NB4 (cell line): ENCODE data around the gene SPTSSB.
A peak's percentile ranks its signal among the peaks of the same experiment; 100 is the strongest.

Experiments
- DNase-seq: peaks from one replicate; pipeline ENCODE4 v3.0.0; 2010; ENCODE audit warnings: low read depth
- H3K4me3 ChIP-seq: one replicate; pipeline ENCODE4 v1.5.1; 2011; ENCODE audit warnings: mild to moderate bottlenecking, low read depth, low read length, moderate library complexity
- MYC ChIP-seq: IDR thresholded peaks from 2 replicates; pipeline ENCODE4 v1.6.1; 2011; ENCODE audit warnings: low read depth, low read length
- POLR2A ChIP-seq: IDR thresholded peaks from 2 replicates; pipeline ENCODE4 v1.6.1; 2011; ENCODE audit warnings: mild to moderate bottlenecking; ENCODE audit not compliant: insufficient read length; ENCODE audit errors: extremely low read depth
- TF ChIP-seq, protein P1 (sequence below): IDR thresholded peaks from one replicate; pipeline ENCODE4 v1.5.1; 2012; ENCODE audit warnings: low read depth, low read length
- TF ChIP-seq, protein P2 (sequence below): IDR thresholded peaks from 2 replicates; pipeline ENCODE4 v1.6.1; 2011; ENCODE audit warnings: low read depth, low read length

Gene SPTSSB

DNA sequence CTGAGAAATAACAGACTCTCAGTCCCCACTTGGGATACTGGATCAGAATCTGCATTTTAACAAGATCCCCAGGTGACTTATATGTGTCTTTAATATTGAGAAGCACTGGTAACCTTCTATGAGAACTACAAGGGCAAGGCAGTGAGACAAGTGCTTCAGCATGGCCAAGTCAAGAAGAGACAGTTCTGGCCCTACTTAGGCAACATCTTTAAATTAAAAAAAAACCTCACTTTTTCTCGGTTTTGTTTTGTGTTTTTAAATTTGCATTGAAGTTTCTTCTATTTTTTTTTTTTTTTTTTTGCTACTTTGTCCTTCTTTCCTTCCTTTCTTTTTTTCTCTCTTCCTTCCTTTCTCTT is 42.5 kb upstream of the SPTSSB start:
- H3K4me3 ChIP-seq, result no peak overlapping the region
- TF ChIP-seq, protein P1, sequence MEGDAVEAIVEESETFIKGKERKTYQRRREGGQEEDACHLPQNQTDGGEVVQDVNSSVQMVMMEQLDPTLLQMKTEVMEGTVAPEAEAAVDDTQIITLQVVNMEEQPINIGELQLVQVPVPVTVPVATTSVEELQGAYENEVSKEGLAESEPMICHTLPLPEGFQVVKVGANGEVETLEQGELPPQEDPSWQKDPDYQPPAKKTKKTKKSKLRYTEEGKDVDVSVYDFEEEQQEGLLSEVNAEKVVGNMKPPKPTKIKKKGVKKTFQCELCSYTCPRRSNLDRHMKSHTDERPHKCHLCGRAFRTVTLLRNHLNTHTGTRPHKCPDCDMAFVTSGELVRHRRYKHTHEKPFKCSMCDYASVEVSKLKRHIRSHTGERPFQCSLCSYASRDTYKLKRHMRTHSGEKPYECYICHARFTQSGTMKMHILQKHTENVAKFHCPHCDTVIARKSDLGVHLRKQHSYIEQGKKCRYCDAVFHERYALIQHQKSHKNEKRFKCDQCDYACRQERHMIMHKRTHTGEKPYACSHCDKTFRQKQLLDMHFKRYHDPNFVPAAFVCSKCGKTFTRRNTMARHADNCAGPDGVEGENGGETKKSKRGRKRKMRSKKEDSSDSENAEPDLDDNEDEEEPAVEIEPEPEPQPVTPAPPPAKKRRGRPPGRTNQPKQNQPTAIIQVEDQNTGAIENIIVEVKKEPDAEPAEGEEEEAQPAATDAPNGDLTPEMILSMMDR, result no peak
- TF ChIP-seq, protein P2, sequence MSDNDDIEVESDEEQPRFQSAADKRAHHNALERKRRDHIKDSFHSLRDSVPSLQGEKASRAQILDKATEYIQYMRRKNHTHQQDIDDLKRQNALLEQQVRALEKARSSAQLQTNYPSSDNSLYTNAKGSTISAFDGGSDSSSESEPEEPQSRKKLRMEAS, result no peak
- no peak for TF ChIP-seq POLR2A
- TF ChIP-seq MYC, result no peak
- no peak for DNase-seq

DNA sequence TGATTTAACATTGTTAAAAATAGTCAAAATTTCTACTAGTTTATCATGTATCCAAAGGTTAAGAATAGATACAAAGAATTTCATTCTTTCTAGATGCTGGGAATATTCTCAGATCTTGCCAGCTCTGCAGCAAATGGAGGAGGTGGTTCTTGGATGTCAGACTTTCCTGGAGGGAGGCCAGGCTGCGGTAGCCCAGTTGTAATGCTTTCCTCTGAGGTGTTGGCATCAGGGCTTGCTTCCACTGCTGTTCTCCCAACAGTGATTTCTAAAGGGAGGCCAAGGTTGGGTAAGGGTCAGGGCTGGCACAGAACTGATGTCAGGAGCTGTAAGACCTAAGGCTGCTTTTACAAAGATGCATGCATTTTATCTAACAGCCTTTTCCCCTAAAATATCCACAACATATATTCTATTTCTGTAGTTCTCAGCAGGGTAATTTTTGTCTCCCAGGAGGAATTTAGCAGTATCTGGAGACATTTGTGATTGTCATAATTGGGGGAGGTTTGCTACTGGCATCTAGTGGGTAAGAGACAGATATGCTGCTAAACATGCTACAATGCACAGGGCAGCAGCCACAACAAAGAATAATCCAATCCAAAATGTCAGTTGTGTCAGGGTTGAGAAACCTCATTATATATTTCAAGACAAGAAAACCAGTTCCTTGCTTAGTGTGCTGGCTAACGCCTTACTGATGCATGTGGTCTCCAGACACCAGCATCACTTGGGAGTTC is 42.0 kb upstream of the SPTSSB start:
- no peak overlapping the region for H3K4me3 ChIP-seq
- no peak for TF ChIP-seq MYC
- TF ChIP-seq, protein P1, result no peak
- TF ChIP-seq POLR2A, result no peak
- TF ChIP-seq, protein P2, result no peak
- DNase-seq, result no peak

DNA sequence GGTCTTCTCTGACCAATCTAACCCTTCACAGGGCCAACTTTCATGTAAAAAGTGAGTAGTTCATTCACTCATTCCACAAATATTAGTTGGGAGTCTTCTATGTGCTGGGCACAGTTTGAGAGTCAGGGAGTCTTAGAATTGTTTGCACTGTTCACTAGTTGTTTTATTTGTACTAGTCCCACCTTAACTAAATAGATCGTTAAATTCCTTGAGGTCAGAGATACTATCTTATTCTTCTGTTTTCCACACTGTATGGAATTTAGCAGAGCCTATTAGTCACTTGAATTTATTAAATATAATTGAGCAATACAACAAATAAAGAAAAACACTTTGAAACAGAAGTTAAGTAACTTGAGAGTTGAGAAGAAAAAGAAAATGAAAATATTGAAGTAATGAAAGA is 40.8 kb upstream of the SPTSSB start:
- TF ChIP-seq, protein P1, result no peak
- no peak for TF ChIP-seq MYC
- TF ChIP-seq POLR2A, result no peak
- TF ChIP-seq, protein P2, result no peak
- H3K4me3 ChIP-seq, result no peak overlapping the region
- DNase-seq, result no peak

DNA sequence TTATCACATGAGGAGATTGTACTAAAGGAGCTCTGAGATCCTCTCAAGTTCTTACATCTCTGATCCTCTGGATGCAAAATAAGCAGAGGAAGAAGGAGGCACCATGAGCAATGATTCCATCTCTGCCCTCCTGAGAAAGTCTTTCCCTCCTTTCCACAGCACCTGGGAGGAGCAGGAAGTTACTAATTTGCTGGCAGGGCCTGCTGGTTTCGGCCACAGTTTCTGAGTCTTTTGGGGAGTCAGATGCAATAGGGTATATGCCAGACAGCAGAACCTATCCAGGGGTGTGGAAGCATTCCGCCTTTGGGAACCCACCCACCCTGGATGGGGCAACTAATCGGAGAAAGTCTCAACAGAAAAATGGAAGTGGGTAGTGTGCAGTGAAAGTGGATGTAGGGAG is 38.5 kb upstream of the SPTSSB start:
- no peak for TF ChIP-seq MYC
- no peak overlapping the region for H3K4me3 ChIP-seq
- DNase-seq, result no peak

DNA sequence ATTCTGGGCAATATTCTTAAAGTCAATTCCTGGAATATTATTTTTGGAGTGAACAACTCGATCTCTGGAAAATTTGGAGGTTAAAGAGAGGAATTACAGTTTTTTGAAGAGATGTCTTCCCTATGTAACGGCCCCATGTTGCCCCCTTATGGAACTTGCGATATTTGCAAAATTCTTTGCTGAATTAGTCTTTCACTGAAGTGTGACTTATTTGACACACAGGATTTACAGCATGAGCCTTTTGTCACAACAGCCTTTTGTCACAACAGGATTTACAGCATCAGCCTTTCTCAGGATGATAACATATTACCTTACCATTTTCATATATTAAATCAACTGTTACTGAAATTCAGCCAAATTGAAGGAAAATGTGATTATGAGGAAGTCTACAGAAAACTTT is 37.8 kb upstream of the SPTSSB start:
- H3K4me3 ChIP-seq, result no peak overlapping the region
- peak; percentile 42 for DNase-seq
- TF ChIP-seq POLR2A, result no peak
- TF ChIP-seq, protein P1, result peak; percentile 50

DNA sequence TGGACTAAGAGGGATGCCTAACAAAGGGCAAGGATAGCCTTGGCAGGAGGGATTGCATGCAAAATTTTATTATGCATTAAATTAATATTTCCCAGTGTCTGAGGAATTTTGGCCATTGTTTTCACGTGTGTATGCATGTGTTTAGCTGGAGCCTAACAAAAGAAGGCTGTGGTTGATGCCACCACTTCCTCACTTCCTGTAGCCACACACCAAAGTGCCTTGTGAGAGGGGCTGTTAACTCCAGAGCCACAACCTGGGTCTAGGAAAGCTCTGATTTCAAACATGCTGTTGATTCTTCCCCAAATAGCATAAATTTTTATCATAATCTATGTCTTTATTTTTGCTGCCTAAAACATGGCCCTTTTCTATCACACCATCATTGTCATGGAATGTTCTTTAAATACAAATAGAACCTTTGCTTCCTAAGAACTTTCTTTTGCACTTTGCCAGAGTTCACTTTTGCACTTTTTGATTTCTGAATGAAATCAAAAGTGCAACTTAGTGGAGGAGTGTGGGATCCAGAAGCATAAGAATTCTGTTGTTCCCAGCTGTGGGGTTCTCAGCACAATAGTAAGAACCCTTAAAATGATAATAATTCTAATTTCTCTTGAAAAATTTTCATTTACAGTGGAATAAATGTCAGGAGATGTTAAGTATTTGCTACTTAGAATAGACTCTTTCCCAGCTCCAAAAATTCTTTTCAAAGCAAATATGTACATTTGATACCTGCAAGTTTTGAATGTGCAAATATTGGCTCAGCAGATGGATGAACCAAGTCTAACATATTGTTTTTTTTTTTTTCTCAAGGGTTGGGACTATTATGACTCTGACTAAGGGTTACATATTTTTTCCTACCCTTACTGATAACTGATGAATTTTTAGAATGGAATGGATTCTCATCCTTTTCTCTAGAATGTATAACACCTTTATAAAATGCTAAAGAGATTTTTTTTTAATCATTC is 35.6 kb upstream of the SPTSSB start:
- DNase-seq, result peak; percentile 7
- TF ChIP-seq MYC, result no peak
- TF ChIP-seq POLR2A, result no peak
- TF ChIP-seq, protein P1, result no peak
- TF ChIP-seq, protein P2, result no peak
- H3K4me3 ChIP-seq, result no peak overlapping the region
